Measurements from ENCODE around the gene LRRC27.

DNA sequence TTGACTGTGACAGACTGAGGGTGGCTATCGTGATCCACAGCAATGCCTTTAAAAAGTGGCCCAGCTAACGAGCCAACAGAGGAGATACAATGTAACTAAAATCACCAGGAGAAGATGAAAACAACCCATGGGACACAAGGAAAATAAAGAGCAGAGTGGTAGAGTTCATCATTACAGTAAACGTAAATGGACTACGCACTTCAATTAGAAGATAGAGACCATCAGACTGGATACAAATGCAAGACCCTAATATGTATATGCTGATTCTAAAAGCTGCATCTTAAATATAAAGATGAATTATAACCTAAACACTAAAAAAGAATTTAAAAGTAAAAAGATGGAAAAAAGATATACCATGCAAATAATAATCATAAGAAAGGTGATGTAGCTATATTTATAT, 17.7 kb upstream of the LRRC27 start:
- no peak for TF ChIP-seq EZH2phosphoT487 (IDR thresholded peaks at IDR 0.05; ENCODE audit: borderline replicate concordance)
- TF ChIP-seq, protein P1, sequence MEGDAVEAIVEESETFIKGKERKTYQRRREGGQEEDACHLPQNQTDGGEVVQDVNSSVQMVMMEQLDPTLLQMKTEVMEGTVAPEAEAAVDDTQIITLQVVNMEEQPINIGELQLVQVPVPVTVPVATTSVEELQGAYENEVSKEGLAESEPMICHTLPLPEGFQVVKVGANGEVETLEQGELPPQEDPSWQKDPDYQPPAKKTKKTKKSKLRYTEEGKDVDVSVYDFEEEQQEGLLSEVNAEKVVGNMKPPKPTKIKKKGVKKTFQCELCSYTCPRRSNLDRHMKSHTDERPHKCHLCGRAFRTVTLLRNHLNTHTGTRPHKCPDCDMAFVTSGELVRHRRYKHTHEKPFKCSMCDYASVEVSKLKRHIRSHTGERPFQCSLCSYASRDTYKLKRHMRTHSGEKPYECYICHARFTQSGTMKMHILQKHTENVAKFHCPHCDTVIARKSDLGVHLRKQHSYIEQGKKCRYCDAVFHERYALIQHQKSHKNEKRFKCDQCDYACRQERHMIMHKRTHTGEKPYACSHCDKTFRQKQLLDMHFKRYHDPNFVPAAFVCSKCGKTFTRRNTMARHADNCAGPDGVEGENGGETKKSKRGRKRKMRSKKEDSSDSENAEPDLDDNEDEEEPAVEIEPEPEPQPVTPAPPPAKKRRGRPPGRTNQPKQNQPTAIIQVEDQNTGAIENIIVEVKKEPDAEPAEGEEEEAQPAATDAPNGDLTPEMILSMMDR (IDR thresholded peaks at IDR 0.05 in 2 of 3, conservative IDR thresholded peaks at IDR 0.05 in 1 of 3; ENCODE audit: borderline replicate concordance in 1 of 3, insufficient read depth in 1 of 3, low read depth in 2 of 3, low read length in 2 of 3), result no peak
- TF ChIP-seq POLR2A (IDR thresholded peaks at IDR 0.05; ENCODE audit: borderline replicate concordance, extremely low read depth, insufficient read depth, insufficient read length), result no peak
- TF ChIP-seq ZFX (IDR thresholded peaks at IDR 0.05), result no peak
- TF ChIP-seq, protein P2, sequence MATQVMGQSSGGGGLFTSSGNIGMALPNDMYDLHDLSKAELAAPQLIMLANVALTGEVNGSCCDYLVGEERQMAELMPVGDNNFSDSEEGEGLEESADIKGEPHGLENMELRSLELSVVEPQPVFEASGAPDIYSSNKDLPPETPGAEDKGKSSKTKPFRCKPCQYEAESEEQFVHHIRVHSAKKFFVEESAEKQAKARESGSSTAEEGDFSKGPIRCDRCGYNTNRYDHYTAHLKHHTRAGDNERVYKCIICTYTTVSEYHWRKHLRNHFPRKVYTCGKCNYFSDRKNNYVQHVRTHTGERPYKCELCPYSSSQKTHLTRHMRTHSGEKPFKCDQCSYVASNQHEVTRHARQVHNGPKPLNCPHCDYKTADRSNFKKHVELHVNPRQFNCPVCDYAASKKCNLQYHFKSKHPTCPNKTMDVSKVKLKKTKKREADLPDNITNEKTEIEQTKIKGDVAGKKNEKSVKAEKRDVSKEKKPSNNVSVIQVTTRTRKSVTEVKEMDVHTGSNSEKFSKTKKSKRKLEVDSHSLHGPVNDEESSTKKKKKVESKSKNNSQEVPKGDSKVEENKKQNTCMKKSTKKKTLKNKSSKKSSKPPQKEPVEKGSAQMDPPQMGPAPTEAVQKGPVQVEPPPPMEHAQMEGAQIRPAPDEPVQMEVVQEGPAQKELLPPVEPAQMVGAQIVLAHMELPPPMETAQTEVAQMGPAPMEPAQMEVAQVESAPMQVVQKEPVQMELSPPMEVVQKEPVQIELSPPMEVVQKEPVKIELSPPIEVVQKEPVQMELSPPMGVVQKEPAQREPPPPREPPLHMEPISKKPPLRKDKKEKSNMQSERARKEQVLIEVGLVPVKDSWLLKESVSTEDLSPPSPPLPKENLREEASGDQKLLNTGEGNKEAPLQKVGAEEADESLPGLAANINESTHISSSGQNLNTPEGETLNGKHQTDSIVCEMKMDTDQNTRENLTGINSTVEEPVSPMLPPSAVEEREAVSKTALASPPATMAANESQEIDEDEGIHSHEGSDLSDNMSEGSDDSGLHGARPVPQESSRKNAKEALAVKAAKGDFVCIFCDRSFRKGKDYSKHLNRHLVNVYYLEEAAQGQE (IDR thresholded peaks at IDR 0.05; ENCODE audit: low read depth), result no peak
- no peak for TF ChIP-seq CEBPB (IDR thresholded peaks at IDR 0.05; ENCODE audit: low read depth)
